Suprapubic skin (tissue), 4 donors: Measurements from ENCODE around the gene TGFBR3L. TPM values are rescaled to one million over a fixed set of nuclear protein-coding genes. Genes with fewer than 3 reads are reported as not detected.

ENCODE experiments used
- DNase-seq, 2 donors: peaks; one replicate each; pipeline ENCODE4 v3.0.0-alpha.2; 2019; ENCODE audit warnings: low spot score in 2 of 2
- H3K27ac ChIP-seq: fragments of 200-600 bp; sonication (generic); one replicate; pipeline ENCODE4 v1.5.1; 2019
- H3K27me3 ChIP-seq: fragments of 200-600 bp; sonication (generic); one replicate; pipeline ENCODE4 v1.5.1; 2019
- H3K36me3 ChIP-seq: fragments of 200-600 bp; sonication (generic); one replicate; pipeline ENCODE4 v1.5.1; 2019
- H3K4me1 ChIP-seq: fragments of 200-600 bp; sonication (generic); one replicate; pipeline ENCODE4 v1.5.1; 2019
- H3K4me3 ChIP-seq: fragments of 200-600 bp; sonication (generic); one replicate; pipeline ENCODE4 v1.5.1; 2019; ENCODE audit warnings: mild to moderate bottlenecking
- H3K9me3 ChIP-seq: fragments of 200-600 bp; sonication (generic); one replicate; pipeline ENCODE4 v1.5.1; 2019
- EP300 ChIP-seq: sonication (generic); formaldehyde crosslinking; IDR thresholded peaks from one replicate; pipeline ENCODE4 v1.6.1; 2017; ENCODE audit warnings: antibody characterized with exemption
- POLR2A ChIP-seq, 2 donors: fragments of 450-650 bp; IDR thresholded peaks; one replicate each; pipeline ENCODE4 v1.6.1; 2017; ENCODE audit warnings: antibody characterized with exemption in 2 of 2, mild to moderate bottlenecking in 2 of 2, moderate library complexity in 2 of 2
- POLR2AphosphoS5 ChIP-seq, 3 donors: sonication (generic); formaldehyde crosslinking; IDR thresholded peaks; one replicate each; pipeline ENCODE4 v1.6.1; 2017; ENCODE audit warnings: antibody characterized with exemption in 3 of 3
- WGBS: methylation state at CpG from one replicate; pipeline ENCODE4 v1.1.5; 2018; 5-methylcytosine and 5-hydroxymethylcytosine counted together
- total RNA-seq, 4 donors: library from RNA; depleted of rRNA; stranded (reverse); fragments of >200 nt; gene quantifications; one replicate each; pipeline ENCODE4 v1.1.0, GENCODE V29; 2016
- TF ChIP-seq, protein P1 (sequence below), 2 donors: fragments of 200-600 bp in 1 of 2; fragments of 450-650 bp in 1 of 2; sonication (generic) in 1 of 2; IDR thresholded peaks; one replicate each; pipeline ENCODE4 v1.5.1; 2016 to 2019; ENCODE audit warnings: antibody characterized with exemption in 2 of 2, mild to moderate bottlenecking in 1 of 2, moderate library complexity in 1 of 2

Gene TGFBR3L
- total RNA-seq, 4 donors from 2014 or later: not detected

DNA sequence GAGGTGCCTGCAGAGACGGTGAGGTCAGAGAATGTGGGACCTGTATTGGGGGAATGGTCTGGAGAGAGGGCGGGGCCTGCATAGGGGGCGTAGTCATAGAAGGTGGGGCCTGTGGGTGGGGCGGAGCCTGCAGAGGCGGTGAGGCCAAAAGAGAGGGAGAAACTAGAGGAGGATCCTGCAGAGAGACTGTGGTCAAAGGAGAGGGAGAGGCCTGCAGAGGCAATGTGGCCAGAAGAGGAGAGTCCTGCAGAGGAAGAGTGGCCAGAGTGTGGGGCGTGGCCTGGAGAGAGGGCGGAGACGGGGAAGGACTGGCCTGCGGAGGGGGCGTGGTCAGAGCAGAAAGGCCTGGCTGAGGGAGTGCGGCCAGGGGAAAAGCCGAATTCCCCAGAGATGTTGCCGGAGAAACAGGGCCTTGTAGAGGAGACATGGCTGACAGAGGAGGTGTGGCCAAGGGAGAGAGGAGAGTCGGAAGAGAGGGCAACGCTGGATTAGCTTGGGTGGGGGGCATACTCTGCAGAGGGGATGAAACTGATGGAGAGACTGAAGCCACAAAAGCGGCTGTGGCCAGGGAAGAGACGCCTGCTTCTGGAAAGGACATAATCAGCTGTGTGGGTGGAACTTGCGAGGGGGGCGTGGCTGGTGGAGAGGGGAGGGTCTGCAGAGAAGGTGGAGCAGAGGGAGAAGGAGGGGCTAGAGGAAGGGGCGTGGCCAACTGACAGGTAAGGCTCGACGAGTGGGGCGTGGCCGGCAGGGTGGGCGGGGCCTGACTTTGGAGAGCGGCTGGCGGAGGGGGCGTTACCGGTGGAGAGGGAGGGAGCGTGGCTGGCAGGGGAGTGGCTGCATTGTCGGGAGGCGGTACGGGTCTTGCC lies 43.0 kb upstream of the TGFBR3L start:
- TF ChIP-seq, protein P1, sequence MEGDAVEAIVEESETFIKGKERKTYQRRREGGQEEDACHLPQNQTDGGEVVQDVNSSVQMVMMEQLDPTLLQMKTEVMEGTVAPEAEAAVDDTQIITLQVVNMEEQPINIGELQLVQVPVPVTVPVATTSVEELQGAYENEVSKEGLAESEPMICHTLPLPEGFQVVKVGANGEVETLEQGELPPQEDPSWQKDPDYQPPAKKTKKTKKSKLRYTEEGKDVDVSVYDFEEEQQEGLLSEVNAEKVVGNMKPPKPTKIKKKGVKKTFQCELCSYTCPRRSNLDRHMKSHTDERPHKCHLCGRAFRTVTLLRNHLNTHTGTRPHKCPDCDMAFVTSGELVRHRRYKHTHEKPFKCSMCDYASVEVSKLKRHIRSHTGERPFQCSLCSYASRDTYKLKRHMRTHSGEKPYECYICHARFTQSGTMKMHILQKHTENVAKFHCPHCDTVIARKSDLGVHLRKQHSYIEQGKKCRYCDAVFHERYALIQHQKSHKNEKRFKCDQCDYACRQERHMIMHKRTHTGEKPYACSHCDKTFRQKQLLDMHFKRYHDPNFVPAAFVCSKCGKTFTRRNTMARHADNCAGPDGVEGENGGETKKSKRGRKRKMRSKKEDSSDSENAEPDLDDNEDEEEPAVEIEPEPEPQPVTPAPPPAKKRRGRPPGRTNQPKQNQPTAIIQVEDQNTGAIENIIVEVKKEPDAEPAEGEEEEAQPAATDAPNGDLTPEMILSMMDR (IDR thresholded peaks at IDR 0.05): no peak
- TF ChIP-seq EP300: no peak
- no peak for TF ChIP-seq POLR2A (IDR thresholded peaks at IDR 0.05)
- TF ChIP-seq POLR2AphosphoS5 (IDR thresholded peaks at IDR 0.05): no peak
- no peaks in the 10 kb centered on the region for H3K36me3 ChIP-seq
- peak; percentile 93 to 94 for DNase-seq
- no peaks in the 10 kb centered on the region for H3K9me3 ChIP-seq
- H3K4me1 ChIP-seq: peaks cover 61% of the 10 kb centered on the region
- 4% methylated on average over 32 of the region's 33 CpGs for WGBS
- H3K27ac ChIP-seq: peak overlapping the region; percentile 59
- peak overlapping the region; percentile 28 for H3K4me3 ChIP-seq
- peaks cover 40% of the 10 kb centered on the region for H3K27me3 ChIP-seq

DNA sequence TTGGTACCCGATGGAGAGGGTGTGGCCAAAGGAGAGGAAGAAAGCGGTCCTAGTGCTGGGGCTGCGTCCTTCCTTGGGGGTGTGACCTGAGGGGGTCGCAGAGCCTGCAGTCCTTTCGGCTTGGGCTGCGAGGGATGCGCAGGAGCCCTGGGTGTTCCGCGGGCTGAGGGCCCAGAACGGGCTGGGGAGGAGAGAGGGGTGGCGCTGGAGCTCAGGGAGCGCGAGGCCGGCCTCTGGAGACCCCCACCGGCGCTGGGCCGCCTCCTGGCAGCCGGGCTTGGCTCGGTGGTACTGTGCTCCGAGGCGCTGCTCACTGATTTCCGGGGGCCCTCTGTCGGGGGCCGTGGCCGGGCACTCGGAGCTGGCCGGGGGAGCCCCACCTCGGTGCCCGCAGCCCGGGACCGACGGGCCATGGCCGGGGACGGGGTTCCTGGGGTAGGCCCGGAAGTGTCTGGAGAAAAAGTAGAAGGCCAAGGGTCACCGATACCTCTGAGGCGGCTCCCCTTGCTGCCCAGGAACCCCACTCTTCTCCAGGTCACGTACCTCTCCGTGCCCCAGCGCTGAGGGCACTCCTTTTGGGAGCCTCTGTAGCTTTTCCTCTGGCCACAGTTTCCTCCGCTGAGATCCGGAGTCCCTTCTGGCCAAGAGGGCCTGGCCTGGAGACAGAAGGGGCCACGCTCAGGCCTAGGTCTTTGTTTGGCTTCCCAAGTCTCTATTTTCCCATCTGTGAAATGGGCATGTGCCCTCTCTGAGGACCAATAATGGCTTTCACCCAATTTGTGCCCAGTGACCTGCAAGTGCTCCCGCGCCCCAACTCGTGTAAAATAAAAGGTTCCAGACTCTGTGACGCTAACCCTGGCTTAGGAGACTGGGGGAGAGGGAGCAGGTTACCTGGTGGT lies 42.1 kb upstream of the TGFBR3L start:
- peaks cover 38% of the 10 kb centered on the region for H3K27me3 ChIP-seq
- 70% methylated on average over 15 of the region's 47 CpGs for WGBS

GRCh38 chr19:7873304-7874075 lies 41.1 kb upstream of the TGFBR3L start:
- Histone ChIP-seq H3K27me3 (peaks cover 34% of the 10 kb centered on the region), H3K4me3 (peak overlapping the region; percentile 46), H3K4me1 (peaks cover 53% of the 10 kb centered on the region), H3K36me3 (no peaks in the 10 kb centered on the region), H3K27ac (no peak overlapping the region), H3K9me3 (no peaks in the 10 kb centered on the region)
- no peak for DNase-seq
- 12% methylated on average over 51 of the region's 53 CpGs for WGBS
- TF ChIP-seq EP300 (no peak), POLR2A (IDR thresholded peaks at IDR 0.05) (no peak), POLR2AphosphoS5 (IDR thresholded peaks at IDR 0.05) (no peak)
- TF ChIP-seq, protein P1 (IDR thresholded peaks at IDR 0.05): no peak

More for the DNA sequence above, 42.1 kb upstream of the TGFBR3L start:
- peaks cover 58% of the 10 kb centered on the region for H3K4me1 ChIP-seq
- DNase-seq: no peak
- H3K27ac ChIP-seq: no peak overlapping the region
- H3K4me3 ChIP-seq: peak overlapping the region; percentile 28
- H3K36me3 ChIP-seq: no peaks in the 10 kb centered on the region
- TF ChIP-seq POLR2A (IDR thresholded peaks at IDR 0.05) (no peak), EP300 (no peak), POLR2AphosphoS5 (IDR thresholded peaks at IDR 0.05) (no peak)
- TF ChIP-seq, protein P1 (IDR thresholded peaks at IDR 0.05): no peak
- H3K9me3 ChIP-seq: no peaks in the 10 kb centered on the region

DNA sequence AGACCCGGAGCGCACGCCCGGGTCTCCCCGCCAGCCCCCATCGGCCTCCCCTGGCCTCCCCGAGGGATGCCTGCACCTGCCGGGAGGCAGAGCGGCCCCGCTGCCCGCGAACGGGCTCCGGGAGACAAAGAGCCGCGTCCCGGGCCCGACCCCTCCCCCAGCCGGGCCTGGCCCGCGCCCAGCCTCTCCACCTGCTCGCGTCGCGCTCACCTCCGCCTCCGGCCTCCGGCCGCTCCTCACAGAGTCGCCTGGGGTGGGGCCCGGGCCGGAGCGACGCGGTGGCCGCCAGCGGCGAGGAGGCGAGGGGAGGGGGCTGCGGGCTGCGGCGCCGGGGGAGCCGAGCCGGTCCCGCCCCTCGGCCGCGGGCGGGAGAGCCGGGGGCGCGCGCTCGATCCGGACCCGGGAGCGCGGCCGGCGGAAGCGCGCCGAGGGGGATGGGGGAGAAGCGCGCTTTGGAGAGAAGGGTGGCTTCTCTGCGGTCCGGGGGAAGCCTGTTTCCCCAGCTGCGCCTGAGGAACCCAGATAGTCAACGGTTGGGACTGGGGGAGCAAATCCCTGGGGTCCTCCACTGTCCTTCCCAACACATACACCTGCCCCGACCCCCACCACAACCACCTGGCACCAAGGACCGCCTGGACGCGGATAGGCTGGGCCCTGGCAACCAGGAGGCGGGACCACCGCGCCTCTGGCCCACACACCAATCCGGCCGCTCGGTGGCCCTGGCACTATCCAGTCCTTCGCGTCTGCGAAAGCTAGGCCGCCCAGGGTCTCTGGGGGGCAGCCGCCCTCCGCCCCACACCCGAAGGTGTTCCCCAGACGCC lies 40.3 kb upstream of the TGFBR3L start, which contains the start of gene PRR36:
Gene PRR36 (minus strand): TSS at position 315 of the 821 bp plus-strand sequence. CDS start 701 bp downstream, outside the sequence.
- Histone ChIP-seq H3K4me3 (peak within 1 kb of the TSS; percentile 46), H3K4me1 (peaks cover 46% of the 10 kb centered on the region)

More for the DNA sequence above, 40.3 kb upstream of the TGFBR3L start, which contains the start of gene PRR36:
- TF ChIP-seq, protein P1 (IDR thresholded peaks at IDR 0.05): no peak
- TF ChIP-seq EP300 (no peak), POLR2AphosphoS5 (IDR thresholded peaks at IDR 0.05) (no peak), POLR2A (IDR thresholded peaks at IDR 0.05) (no peak)
- Histone ChIP-seq H3K9me3 (no peaks in the 10 kb centered on the region), H3K27ac (no peak within 1 kb of the TSS), H3K36me3 (no peaks in the 10 kb centered on the region), H3K27me3 (peaks cover 33% of the 10 kb centered on the region)
- WGBS: 8% methylated on average over 23 of the region's 88 CpGs
- no peak for DNase-seq
